ENCODE measurements around the gene SLC22A23.

Gene SLC22A23

DNA sequence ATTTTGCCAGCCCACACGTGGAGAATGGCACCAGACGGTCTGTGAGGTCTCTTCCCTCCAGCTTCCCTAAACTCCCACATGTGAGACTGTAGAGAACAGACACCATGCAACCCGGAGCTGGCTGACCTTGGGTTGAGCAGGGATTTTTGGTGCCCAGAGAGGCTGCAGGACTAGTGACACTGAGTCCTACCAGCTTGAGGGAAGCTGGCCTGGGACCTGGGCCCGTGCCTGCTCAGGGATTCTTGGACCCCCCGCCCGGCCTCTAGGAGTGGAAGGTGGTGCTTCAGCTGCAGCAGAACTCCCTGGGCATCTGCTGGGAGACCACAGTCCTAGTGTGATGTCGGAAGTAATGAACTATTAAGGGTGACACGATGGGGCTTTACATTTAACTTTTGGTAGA lies 194.9 kb downstream of the SLC22A23 start:
- Mint-ChIP-seq H3K4me1 (peaks cover 45% of the 10 kb centered on the region), H3K27ac (peak overlapping the region; percentile 59), H3K27me3 (peaks cover 2% of the 10 kb centered on the region), H3K36me3 (peaks cover 31% of the 10 kb centered on the region), H3K4me3 (no peak overlapping the region), H3K9me3 (no peaks in the 10 kb centered on the region)
- ATAC-seq = no peak

DNA sequence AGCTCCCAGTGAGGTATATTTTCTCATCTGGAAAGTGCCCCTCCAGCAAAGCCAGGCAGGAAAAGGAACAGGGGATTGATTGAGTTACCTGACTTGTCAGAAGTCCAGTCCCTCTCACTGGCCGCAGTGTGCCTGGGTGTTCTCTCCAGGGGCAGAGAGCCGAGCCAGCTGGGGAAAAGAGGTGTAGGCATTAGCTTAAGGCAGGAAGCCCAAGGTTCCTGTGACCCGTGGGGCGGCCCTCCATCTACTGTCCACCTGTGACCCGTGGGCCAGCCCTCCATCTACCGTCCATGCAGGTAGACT lies 195.4 kb downstream of the SLC22A23 start:
- H3K36me3 Mint-ChIP-seq = peaks cover 31% of the 10 kb centered on the region
- no peak for ATAC-seq
- no peaks in the 10 kb centered on the region for H3K9me3 Mint-ChIP-seq
- peak overlapping the region; percentile 59 for H3K27ac Mint-ChIP-seq
- peaks cover 7% of the 10 kb centered on the region for H3K27me3 Mint-ChIP-seq
- H3K4me3 Mint-ChIP-seq = no peak overlapping the region
- H3K4me1 Mint-ChIP-seq = peaks cover 45% of the 10 kb centered on the region

DNA sequence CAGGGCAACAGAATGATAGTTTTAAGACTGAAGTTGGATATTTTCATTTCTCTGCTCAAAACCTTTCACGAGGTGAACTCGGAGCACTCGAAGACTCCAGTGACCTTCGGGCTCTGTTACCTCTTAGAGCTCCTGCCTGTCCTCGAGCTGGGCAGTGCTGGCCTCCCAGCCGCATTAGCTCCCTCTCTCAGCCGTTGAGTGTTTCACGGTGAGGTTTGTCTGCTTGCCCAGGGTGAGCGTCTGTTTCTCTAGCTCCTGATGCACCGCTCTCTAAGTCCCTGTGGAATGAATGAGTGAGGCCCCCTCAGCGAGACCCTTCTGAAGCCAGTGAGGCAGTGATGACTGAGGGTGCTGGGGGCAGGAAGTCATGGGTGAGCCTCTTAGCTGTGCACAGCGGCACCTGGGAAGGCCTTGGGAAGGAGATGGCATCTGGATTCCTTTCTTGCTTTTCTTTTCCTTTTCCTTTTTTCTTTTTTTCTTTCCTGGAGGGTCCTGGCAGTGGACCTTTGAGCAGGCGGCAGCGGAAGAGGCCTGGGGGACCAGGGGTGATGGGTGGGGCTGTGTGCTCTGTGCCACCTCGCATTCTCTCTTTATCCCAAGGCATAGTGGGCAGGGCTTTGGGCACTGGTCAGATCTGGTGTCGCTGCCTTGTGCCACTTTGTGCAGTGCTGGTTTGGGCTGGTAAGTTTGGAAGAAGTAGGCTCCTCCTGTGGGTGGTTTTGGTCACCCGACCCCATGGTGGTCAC lies 195.9 kb downstream of the SLC22A23 start:
- Mint-ChIP-seq H3K4me1 (peaks cover 45% of the 10 kb centered on the region), H3K27me3 (peaks cover 10% of the 10 kb centered on the region), H3K4me3 (peak overlapping the region; percentile 36), H3K36me3 (peaks cover 26% of the 10 kb centered on the region), H3K27ac (peak overlapping the region; percentile 59), H3K9me3 (no peaks in the 10 kb centered on the region)
- no peak for ATAC-seq

DNA sequence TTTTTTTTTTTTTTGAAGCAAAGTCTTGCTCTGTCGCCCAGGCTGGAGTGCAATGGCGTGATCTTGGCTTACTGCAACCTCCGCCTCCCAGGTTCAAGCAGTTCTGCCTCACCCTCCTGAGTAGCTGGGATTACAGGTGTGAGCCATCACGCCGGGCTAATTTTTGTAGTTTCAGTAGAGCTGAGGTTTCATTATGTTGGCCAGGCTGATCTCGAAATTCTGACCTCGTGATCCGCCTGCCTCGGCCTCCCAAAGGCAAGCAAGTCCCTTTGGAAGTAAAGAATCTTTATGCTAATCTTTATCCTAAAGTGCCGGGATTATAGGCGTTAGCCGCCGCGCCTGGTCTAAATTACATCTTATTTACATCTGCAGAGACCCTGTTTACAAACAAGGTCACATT lies 196.6 kb downstream of the SLC22A23 start:
- Mint-ChIP-seq H3K27me3 (peaks cover 10% of the 10 kb centered on the region), H3K36me3 (peaks cover 26% of the 10 kb centered on the region), H3K4me1 (peaks cover 45% of the 10 kb centered on the region), H3K27ac (no peak overlapping the region), H3K4me3 (peak overlapping the region; percentile 24), H3K9me3 (no peaks in the 10 kb centered on the region)
- no peak for ATAC-seq

DNA sequence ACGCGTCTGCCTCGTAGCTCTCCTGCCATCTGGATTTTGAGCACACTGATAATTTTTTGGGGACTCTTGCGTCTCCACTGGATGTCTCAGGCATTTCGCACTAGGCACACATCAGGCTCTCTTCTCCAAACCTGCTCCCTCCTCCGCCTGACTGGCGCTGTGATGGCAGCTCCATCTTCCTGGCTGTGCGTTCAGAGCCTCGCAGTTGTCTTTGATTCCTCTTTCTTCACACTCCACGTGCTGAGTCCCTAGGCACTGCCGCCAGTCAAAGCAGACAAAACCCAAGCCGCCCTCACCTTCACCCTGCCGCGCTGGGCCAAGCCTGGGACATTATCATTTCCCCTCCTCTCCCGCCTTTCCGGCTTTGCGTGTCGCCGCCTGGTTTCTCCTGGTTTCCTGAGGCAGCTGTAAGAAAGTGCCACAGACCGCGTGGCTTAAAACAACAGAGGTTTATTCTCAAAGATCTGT lies 197.3 kb downstream of the SLC22A23 start:
- Mint-ChIP-seq H3K27me3 (peaks cover 10% of the 10 kb centered on the region), H3K36me3 (peaks cover 18% of the 10 kb centered on the region), H3K4me3 (peak overlapping the region; percentile 92), H3K9me3 (no peaks in the 10 kb centered on the region), H3K27ac (peak overlapping the region; percentile 80), H3K4me1 (peaks cover 40% of the 10 kb centered on the region)
- peak; percentile 54 for ATAC-seq

DNA sequence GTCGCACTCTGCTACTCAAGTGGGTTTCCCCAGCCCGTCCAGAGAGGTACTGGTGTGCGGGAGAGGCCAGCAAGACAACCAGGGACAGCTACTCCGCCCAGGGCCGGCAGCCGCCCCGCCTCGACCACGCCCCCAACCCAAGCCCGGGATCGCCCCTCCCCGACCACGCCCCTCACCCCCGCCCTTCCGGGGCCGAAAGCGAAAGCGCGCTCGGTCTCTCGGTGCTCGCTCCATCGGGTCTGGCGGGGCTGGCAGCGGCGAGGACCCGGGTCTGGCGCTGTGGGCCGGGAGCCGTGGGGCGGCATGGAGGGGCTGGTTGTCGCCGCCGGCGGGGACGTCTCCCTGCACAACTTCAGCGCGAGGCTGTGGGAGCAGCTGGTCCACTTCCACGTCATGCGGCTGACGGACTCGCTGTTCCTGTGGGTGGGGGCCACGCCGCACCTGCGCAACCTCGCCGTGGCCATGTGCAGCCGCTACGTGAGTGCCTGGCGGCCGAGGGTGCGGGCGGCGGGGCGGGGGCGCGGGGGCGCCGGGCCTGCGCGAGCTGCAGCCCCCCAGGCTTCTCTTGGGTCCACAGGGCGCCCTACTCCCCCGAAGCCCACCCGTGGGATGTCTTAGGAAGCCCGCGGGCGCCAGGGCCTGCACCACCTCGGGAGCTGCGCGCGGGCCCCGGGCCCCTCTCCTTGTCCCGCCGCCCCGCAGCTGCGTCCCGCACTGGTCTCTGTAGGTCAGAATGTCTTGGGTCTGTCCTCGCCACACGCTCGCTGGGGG lies 197.9 kb downstream of the SLC22A23 start, which contains the start of gene PSMG4:
Gene PSMG4, plus strand, starts transcription at position 228 of the 771 bp plus-strand sequence. Its CDS starts 76 bp downstream, at position 304.
- peaks cover 13% of the 10 kb centered on the region for H3K36me3 Mint-ChIP-seq
- peaks cover 10% of the 10 kb centered on the region for H3K27me3 Mint-ChIP-seq
- peak within 1 kb of the TSS; percentile 92 for H3K4me3 Mint-ChIP-seq
- H3K4me1 Mint-ChIP-seq = peaks cover 40% of the 10 kb centered on the region
- ATAC-seq = peak; percentile 91
- H3K27ac Mint-ChIP-seq = peak within 1 kb of the TSS; percentile 80
- peaks cover 5% of the 10 kb centered on the region for H3K9me3 Mint-ChIP-seq

DNA sequence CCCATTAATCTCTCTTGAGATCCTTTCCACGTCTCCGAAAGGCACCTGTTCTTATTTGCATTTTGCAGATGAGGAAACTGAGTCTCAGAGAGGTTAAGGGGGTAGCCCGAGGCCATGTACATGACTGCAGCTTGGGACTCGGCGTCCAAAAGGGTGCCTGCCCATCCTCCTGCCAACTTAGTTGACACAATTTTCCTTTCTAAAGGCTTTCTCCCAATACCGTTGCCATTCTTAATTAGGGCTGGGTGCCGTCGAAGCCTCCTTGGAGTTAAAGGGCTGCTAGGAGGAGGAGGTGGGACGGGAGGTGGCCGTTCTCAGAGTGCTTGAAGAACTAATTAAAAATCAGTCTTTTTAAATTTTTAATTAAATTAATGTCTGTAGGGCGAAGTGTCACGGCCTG lies 198.6 kb downstream of the SLC22A23 start:
- H3K36me3 Mint-ChIP-seq = peaks cover 7% of the 10 kb centered on the region
- ATAC-seq = no peak
- H3K9me3 Mint-ChIP-seq = peaks cover 5% of the 10 kb centered on the region
- peak overlapping the region; percentile 92 for H3K4me3 Mint-ChIP-seq
- peaks cover 10% of the 10 kb centered on the region for H3K27me3 Mint-ChIP-seq
- peaks cover 33% of the 10 kb centered on the region for H3K4me1 Mint-ChIP-seq
- H3K27ac Mint-ChIP-seq = no peak overlapping the region

DNA sequence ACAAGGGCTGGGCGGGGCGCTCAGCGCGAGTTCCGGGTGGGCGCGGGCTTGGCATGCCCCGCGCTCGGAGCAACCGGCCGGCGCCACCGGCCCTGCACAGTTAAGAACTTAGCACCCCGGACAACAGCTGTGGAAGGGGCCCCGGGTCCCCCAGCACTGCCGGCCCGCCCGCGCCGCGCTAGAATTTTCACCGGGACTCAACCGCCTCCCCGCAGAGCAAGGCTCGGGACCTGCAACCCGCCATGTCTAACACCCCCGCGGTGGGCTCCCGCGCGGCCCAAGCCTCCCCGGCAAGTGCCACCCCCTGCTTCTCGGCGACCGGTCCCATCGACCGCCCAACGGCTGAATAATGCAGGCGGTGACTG lies 203.3 kb downstream of the SLC22A23 start:
- Mint-ChIP-seq H3K27ac (no peak overlapping the region), H3K36me3 (no peaks in the 10 kb centered on the region), H3K27me3 (peaks cover 49% of the 10 kb centered on the region), H3K4me1 (peaks cover 7% of the 10 kb centered on the region), H3K4me3 (no peak overlapping the region), H3K9me3 (peaks cover 5% of the 10 kb centered on the region)
- ATAC-seq = peak; percentile 28

DNA sequence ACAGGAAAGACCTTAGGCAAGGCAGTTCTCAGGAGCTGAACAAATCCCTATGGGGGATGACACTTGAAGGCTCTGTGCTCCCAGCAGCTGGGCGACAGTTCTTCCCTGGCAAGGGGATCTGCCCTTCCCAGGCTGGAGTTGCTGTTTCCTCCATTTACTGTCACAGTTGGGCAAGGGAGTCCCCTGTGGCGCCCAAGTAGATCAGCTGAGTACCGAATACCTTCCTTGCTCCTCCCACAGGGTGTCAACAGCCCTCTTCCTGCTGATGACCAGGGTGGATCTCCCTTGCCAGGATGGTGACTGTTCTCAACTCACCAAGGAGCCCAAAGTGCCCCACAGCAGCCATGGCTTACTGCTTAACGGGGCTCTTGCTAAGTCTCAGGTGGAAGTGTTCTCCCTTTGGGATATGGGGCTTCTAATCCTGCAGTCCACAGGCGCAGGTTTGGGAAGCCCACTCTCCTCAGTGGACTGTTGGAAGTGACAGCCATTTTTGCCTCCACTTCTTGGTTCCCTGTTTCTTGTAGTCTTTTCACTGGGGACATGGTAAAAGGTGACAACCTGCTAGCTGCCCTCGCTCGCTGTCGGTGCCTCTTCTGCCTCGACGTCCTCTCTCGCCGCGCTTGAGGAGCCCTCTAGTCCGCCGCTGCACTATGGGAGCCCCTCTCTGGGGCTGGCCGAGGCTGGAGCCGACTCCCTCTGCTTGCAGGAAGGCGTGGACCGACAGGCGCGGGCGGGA lies 203.8 kb downstream of the SLC22A23 start:
- Mint-ChIP-seq H3K4me3 (no peak overlapping the region), H3K4me1 (peaks cover 7% of the 10 kb centered on the region), H3K9me3 (peaks cover 5% of the 10 kb centered on the region), H3K36me3 (no peaks in the 10 kb centered on the region), H3K27me3 (peaks cover 54% of the 10 kb centered on the region), H3K27ac (no peak overlapping the region)
- ATAC-seq = no peak

DNA sequence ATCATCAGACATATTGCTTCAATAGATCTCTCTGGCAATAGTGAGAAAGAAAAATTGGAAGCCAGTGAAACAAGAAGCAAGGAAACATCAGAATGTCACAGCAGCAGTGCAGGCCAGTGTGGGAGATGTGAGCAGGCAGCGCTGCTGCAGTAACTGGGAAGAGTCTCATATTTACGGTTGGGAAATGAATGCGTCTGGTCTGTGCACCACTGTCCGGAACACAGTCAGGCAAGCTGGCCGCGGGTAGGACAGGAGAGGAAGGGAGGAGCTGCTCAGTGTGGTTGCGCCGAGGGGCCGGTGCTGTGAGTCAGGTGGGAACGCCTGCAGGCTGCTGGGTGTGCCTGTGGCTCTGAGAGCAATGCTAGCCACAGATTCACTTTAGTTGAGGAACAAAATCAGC lies 204.5 kb downstream of the SLC22A23 start:
- no peaks in the 10 kb centered on the region for H3K36me3 Mint-ChIP-seq
- H3K27me3 Mint-ChIP-seq = peaks cover 57% of the 10 kb centered on the region
- no peak for ATAC-seq
- no peak overlapping the region for H3K4me3 Mint-ChIP-seq
- H3K27ac Mint-ChIP-seq = no peak overlapping the region
- H3K9me3 Mint-ChIP-seq = peaks cover 5% of the 10 kb centered on the region
- H3K4me1 Mint-ChIP-seq = peaks cover 7% of the 10 kb centered on the region

DNA sequence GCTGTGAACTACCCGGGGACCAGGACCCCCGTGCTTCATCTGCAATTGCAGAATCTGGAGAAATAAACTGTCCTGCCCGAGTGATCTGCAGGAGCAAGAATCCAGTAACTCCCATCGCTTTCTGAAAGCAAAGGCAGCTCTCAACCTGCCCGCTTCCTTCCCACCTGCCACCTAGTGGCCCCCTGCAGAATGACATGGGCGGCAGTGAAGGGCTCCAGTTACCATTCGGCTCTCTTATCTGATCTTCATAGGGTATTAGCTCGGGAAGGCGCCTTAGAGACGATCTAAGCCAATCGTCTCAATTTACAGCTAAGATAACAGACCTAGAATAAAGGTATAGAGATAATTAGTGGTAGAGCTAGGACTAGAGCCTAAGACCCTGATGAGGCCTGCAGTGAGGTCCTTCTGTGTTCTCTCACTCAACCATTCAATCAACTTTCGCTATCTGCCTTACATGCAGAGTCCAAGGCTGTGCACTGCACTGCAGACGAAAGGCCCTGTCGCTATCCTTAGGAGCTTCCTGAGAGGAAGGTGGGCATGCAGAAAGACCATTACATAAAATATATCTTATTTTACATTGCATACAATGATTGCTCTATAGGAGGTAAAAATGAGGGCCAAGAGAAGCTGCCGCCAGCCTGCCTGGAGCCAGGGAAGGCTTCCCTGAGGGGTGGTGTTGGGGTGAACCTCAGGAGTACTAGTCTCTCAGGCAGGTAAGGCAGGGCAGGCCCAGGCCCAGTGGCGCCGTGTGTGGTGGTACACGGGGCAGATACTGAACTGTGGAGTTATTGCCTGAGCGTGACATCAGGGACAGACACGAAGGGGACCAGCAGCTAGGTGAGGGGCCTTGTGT lies 205.2 kb downstream of the SLC22A23 start:
- Mint-ChIP-seq H3K27me3 (peaks cover 54% of the 10 kb centered on the region), H3K4me1 (peaks cover 7% of the 10 kb centered on the region), H3K4me3 (peak overlapping the region; percentile 17), H3K9me3 (peaks cover 5% of the 10 kb centered on the region), H3K27ac (no peak overlapping the region), H3K36me3 (no peaks in the 10 kb centered on the region)
- peak; percentile 75 for ATAC-seq

DNA sequence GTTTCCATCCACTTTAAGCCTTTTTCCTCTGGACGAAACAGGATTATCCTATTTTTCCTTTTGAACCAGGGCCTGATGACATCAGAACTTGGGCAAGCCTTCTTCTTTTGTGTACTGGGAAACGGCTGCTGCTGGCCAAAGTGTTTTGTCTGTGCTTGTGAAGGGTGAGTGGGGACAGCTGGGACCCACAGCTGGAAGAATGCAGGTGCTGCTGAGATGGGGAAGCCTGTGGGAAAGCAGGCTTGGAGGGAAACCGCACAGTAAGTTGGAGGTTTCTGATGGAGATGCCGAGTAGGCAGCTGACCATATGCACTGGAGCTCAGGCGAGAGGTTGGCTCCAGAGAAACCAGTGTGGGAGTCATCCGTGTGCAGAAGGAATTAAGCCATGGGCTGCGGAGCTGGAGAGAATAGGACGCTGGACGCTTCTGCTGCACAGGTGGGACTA lies 206.6 kb downstream of the SLC22A23 start:
- peaks cover 57% of the 10 kb centered on the region for H3K27me3 Mint-ChIP-seq
- no peak overlapping the region for H3K27ac Mint-ChIP-seq
- H3K9me3 Mint-ChIP-seq = peaks cover 5% of the 10 kb centered on the region
- H3K4me3 Mint-ChIP-seq = no peak overlapping the region
- no peaks in the 10 kb centered on the region for H3K36me3 Mint-ChIP-seq
- peaks cover 7% of the 10 kb centered on the region for H3K4me1 Mint-ChIP-seq
- no peak for ATAC-seq

DNA sequence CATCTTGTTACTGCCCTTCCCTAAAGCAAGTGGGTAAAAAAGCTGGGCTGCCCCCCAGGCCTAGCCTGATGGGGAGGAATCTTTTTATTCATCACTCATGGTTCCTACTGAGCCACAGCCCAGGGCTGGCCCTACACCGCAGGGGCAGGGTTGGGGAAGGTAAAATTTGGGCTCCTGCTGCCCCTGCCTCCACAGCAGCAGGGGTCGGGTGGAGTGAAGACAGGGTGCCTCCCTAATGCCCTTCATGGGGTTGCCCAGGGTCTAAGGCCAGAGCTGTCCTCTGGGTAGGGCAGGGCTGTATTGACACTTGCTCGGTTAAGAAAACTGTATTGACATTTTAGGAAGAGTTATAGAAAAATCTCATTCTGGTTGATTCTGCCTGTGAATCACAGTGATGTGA lies 207.0 kb downstream of the SLC22A23 start:
- Mint-ChIP-seq H3K4me3 (no peak overlapping the region), H3K27me3 (peaks cover 57% of the 10 kb centered on the region)

DNA sequence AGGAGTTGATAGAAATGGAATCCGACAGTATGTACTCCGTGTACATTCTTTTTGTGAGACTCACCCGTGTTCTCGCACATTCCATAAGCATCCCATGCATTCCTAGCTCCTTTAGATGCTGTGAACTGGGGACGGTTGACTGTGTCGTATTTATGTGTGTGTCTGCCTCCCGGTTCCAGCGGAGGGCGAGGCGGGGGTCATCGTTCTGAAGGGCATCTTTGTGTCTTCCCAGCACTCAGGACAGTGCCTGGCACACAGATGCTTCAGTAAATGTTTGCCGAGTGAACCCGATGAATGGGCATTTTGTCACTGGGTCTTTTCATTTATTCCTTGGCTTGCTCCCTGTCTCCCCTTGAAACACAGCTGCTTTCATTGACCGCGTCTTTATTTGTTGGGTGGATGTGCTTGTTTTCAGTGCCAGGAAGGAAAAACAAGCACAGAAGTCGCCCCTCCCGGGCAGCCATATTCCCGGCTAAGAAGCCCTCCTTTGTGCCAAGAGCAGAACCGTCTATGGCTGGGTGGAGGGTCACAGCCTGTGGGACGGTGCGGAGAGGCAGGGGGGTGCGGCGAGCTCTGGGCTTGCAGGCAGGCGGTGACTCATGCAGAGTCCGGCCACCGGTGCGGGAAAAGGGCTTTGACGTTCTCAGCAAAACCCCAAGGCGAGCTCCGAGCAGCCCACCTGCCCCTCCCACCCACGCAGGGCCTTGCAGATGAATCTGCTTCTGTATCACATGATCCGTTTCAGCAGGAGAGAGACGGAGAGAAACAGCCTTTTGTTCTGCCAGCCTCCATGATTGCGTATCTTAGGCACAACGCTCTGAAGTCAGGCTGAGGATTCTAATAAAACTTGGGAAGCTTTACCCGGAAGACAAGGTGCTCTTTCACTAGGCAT lies 209.3 kb downstream of the SLC22A23 start:
- Mint-ChIP-seq H3K4me3 (no peak overlapping the region), H3K27me3 (peaks cover 75% of the 10 kb centered on the region), H3K9me3 (no peaks in the 10 kb centered on the region), H3K27ac (no peak overlapping the region), H3K36me3 (no peaks in the 10 kb centered on the region), H3K4me1 (peaks cover 7% of the 10 kb centered on the region)
- ATAC-seq = no peak

More for the DNA sequence above, 207.0 kb downstream of the SLC22A23 start:
- Mint-ChIP-seq H3K27ac (no peak overlapping the region), H3K36me3 (no peaks in the 10 kb centered on the region), H3K4me1 (peaks cover 7% of the 10 kb centered on the region), H3K9me3 (peaks cover 5% of the 10 kb centered on the region)
- ATAC-seq = no peak

Measured in stimulated activated memory B cell treated with anti-CD40 and anti-IgM and Interleukin-4, amounts not matched to agents 10 μg/mL and 1 μg/mL and 100 μg/mL, for 72 hours (primary cell).